Measurements from ENCODE around the gene TACC3. TPM values are rescaled to one million over a fixed set of nuclear protein-coding genes. Genes with fewer than 3 reads are reported as not detected.

TACC3 gene
- total RNA-seq, 1 experiment from 2014 or later, result 156 TPM

GRCh38 chr4:1674682-1675081, 46.6 kb upstream of the TACC3 start:
- no peaks in the 10 kb centered on the region for H4K20me1 ChIP-seq (ENCODE audit: control insufficient read depth, insufficient read depth, insufficient read length)
- peaks cover 4% of the 10 kb centered on the region for H3K27me3 Mint-ChIP-seq (ENCODE audit: low read depth)
- no peak overlapping the region for H3K4me3 Mint-ChIP-seq
- H2BK12ac ChIP-seq (ENCODE audit: insufficient read length, low read depth, low read length), result no peak overlapping the region
- peaks cover 0 to 10% of the 10 kb centered on the region in 2 experiments; a peak in 3 of 4 replicates for H3K4me1 Mint-ChIP-seq
- H4K8ac ChIP-seq (replicated peaks; ENCODE audit: insufficient read length, low read depth, low read length), result no peak overlapping the region
- DNase-seq, result no peak
- no peaks in the 10 kb centered on the region for H3K79me2 ChIP-seq (ENCODE audit: insufficient read depth, low read length)
- H3K4me2 ChIP-seq (ENCODE audit: insufficient read depth, insufficient read length, low read length), result no peak overlapping the region
- H3K27ac ChIP-seq (ENCODE audit: insufficient read length, low read depth, low read length), result no peak overlapping the region
- no peak overlapping the region for H3K9ac ChIP-seq (ENCODE audit: extremely low read depth, insufficient read length, low read length)
- H3K27ac Mint-ChIP-seq, result peak overlapping the region in 1 of 3 experiments; percentile 83; a peak in 2 of 7 replicates
- no peak overlapping the region for H2BK120ac ChIP-seq (ENCODE audit: low read depth, low read length, poor library complexity, severe bottlenecking)
- no peak overlapping the region for H2AFZ ChIP-seq (ENCODE audit: low read length)
- WGBS (ENCODE audit: extremely low coverage, insufficient read length, low lambda C conversion rate), result no CpG with 5 or more reads among the region's 9 CpGs
- no peak overlapping the region for H3K56ac ChIP-seq (ENCODE audit: insufficient read length, low read depth, low read length)
- H3K14ac ChIP-seq (ENCODE audit: insufficient read depth, low read length), result no peak overlapping the region; the same call in 1 of the 2 replicates
- TF ChIP-seq CTCF (conservative IDR thresholded peaks at IDR 0.05), result no peak
- H4K91ac ChIP-seq (ENCODE audit: insufficient read length, low read depth, low read length), result no peak overlapping the region
- H2BK15ac ChIP-seq (ENCODE audit: low read depth, low read length), result no peak overlapping the region
- no peak overlapping the region for H3T11ph ChIP-seq (ENCODE audit: low read length)
- no peaks in the 10 kb centered on the region for H3K4me1 ChIP-seq (ENCODE audit: insufficient read depth, low read length)
- H2BK5ac ChIP-seq (ENCODE audit: insufficient read length, low read length), result no peak overlapping the region
- no peak overlapping the region for H2BK20ac ChIP-seq (ENCODE audit: low read depth, low read length, poor library complexity, severe bottlenecking)
- no peak overlapping the region for H4K5ac ChIP-seq (ENCODE audit: insufficient read length, low read depth, low read length)
- H3K9me3 Mint-ChIP-seq, result no peaks in the 10 kb centered on the region; a peak in 1 of 5 replicates
- no peaks in the 10 kb centered on the region for H3K79me1 ChIP-seq (ENCODE audit: insufficient read depth, low read depth, low read length, poor library complexity, severe bottlenecking)
- H3K4ac ChIP-seq (ENCODE audit: low read depth, low read length), result no peak overlapping the region
- H3K18ac ChIP-seq (ENCODE audit: insufficient read length, low read depth, low read length), result no peak overlapping the region
- H3K23me2 ChIP-seq (ENCODE audit: insufficient read length, low read depth, low read length, poor library complexity, severe bottlenecking), result no peaks in the 10 kb centered on the region
- H3K9me3 ChIP-seq (ENCODE audit: control insufficient read depth, low read depth, low read length), result no peaks in the 10 kb centered on the region
- 0 out of 7 replicates have a peak, but pooled peaks cover 0 to 2% (median 0%) of the 10 kb centered on the region in 3 experiments for H3K36me3 Mint-ChIP-seq (ENCODE audit: insufficient read depth in 1 of 3, low read depth in 3 of 3)
- no peak overlapping the region for H2AK5ac ChIP-seq (ENCODE audit: insufficient read length, low read length)
- no peak overlapping the region for H3K23ac ChIP-seq (ENCODE audit: insufficient read length, low read depth, low read length)
- no peaks in the 10 kb centered on the region for H3K27me3 ChIP-seq (ENCODE audit: insufficient read depth, low read length)
